DOHH2 (cell line): Measurements from ENCODE around the gene ARMC8.

Source experiments
- H3F3A ChIP-seq: fragments of 200-600 bp; sonication (generic), shearing (Covaris generic); 2 replicates; pipeline ENCODE4 v1.6.0; 2016; ENCODE audit warnings: antibody characterized with exemption, mild to moderate bottlenecking; ENCODE audit not compliant: control insufficient read depth, insufficient read depth
- H3K27ac ChIP-seq: fragments of 200-600 bp; sonication (generic); 2 replicates; pipeline ENCODE4 v1.5.1; 2014; ENCODE audit warnings: low read depth, mild to moderate bottlenecking, low read length, moderate library complexity
- H3K27me3 ChIP-seq: fragments of 200-600 bp; sonication (generic); 2 replicates; pipeline ENCODE4 v1.6.1; 2014; ENCODE audit warnings: mild to moderate bottlenecking, low read length, mixed read lengths; ENCODE audit not compliant: control insufficient read depth
- H3K36me3 ChIP-seq: fragments of 200-600 bp; sonication (generic); 2 replicates; pipeline ENCODE4 v1.6.1; 2014; ENCODE audit warnings: mild to moderate bottlenecking, low read length, moderate library complexity, mixed read lengths; ENCODE audit not compliant: control insufficient read depth
- H3K4me1 ChIP-seq: fragments of 200-600 bp; sonication (generic); 2 replicates; pipeline ENCODE4 v1.6.1; 2014; ENCODE audit warnings: mild to moderate bottlenecking, low read length, mixed read lengths; ENCODE audit not compliant: control insufficient read depth
- H3K4me2 ChIP-seq: fragments of 200-600 bp; sonication (generic); 2 replicates; pipeline ENCODE4 v1.6.0; 2014; ENCODE audit warnings: mild to moderate bottlenecking, low read length, moderate library complexity
- H3K4me3 ChIP-seq: fragments of 200-600 bp; sonication (generic); 2 replicates; pipeline ENCODE4 v1.5.1; 2014; ENCODE audit warnings: mild to moderate bottlenecking, low read length, mixed read lengths
- H3K79me2 ChIP-seq: fragments of 200-600 bp; sonication (generic); 2 replicates; pipeline ENCODE4 v1.6.1; 2014; ENCODE audit warnings: mild to moderate bottlenecking, low read length, mixed read lengths; ENCODE audit not compliant: control insufficient read depth
- H3K9me2 ChIP-seq: fragments of 200-600 bp; sonication (generic); replicated peaks from 2 replicates; pipeline ENCODE4 v1.6.1; 2014; ENCODE audit warnings: mild to moderate bottlenecking, low read length, mixed read lengths; ENCODE audit not compliant: control insufficient read depth
- H3K9me3 ChIP-seq: fragments of 200-600 bp; sonication (generic); 2 replicates; pipeline ENCODE4 v1.6.1; 2014; ENCODE audit warnings: antibody characterized with exemption, low read length, mixed read lengths; ENCODE audit not compliant: control insufficient read depth, insufficient read depth
- H4K20me1 ChIP-seq: fragments of 200-600 bp; sonication (generic); 2 replicates; pipeline ENCODE4 v1.6.0; 2014; ENCODE audit warnings: low read depth, mild to moderate bottlenecking, antibody characterized with exemption, low read length, moderate library complexity; ENCODE audit not compliant: control insufficient read depth, insufficient read depth
- CTCF ChIP-seq: fragments of 200-600 bp; sonication (generic); IDR thresholded peaks from one replicate; pipeline ENCODE4 v1.5.1; 2014; ENCODE audit warnings: antibody characterized with exemption, mild to moderate bottlenecking, low read depth, low read length; ENCODE audit not compliant: poor library complexity, severe bottlenecking
- EZH2phosphoT487 ChIP-seq: fragments of 200-600 bp; sonication (generic); IDR thresholded peaks from 2 replicates; pipeline ENCODE4 v1.6.1; 2017; ENCODE audit warnings: borderline replicate concordance, mild to moderate bottlenecking, antibody characterized with exemption, low read length, moderate library complexity, mixed read lengths

ARMC8 gene

GRCh38 chr3:138332472-138333073, 145.5 kb downstream of the ARMC8 start:
- Histone ChIP-seq H3K27ac (no peak overlapping the region), H3K79me2 (no peaks in the 10 kb centered on the region), H3K4me1 (peaks cover 15% of the 10 kb centered on the region), H3K4me3 (no peak overlapping the region), H3K9me3 (no peaks in the 10 kb centered on the region), H3K27me3 (peaks cover 30% of the 10 kb centered on the region), H3F3A (peaks cover 7% of the 10 kb centered on the region; the same call in 1 of the 2 replicates), H3K36me3 (no peaks in the 10 kb centered on the region), H4K20me1 (no peaks in the 10 kb centered on the region), H3K9me2 (no peaks in the 10 kb centered on the region), H3K4me2 (no peak overlapping the region)
- TF ChIP-seq CTCF, result peak; percentile 46
- no peak for TF ChIP-seq EZH2phosphoT487

GRCh38 chr3:138334608-138335007, 147.5 kb downstream of the ARMC8 start:
- H3K79me2 ChIP-seq, result no peaks in the 10 kb centered on the region
- peaks cover 4% of the 10 kb centered on the region for H3K4me1 ChIP-seq
- no peaks in the 10 kb centered on the region for H3K9me3 ChIP-seq
- H3F3A ChIP-seq, result peaks cover 7% of the 10 kb centered on the region; the same call in 1 of the 2 replicates
- H3K9me2 ChIP-seq, result no peaks in the 10 kb centered on the region
- no peak overlapping the region for H3K4me3 ChIP-seq
- H4K20me1 ChIP-seq, result no peaks in the 10 kb centered on the region
- no peak overlapping the region for H3K4me2 ChIP-seq
- H3K27ac ChIP-seq, result no peak overlapping the region
- no peak for TF ChIP-seq CTCF
- no peak for TF ChIP-seq EZH2phosphoT487
- H3K27me3 ChIP-seq, result peaks cover 33% of the 10 kb centered on the region
- no peaks in the 10 kb centered on the region for H3K36me3 ChIP-seq

GRCh38 chr3:138336454-138336999, 149.4 kb downstream of the ARMC8 start:
- Histone ChIP-seq H3K9me3 (no peaks in the 10 kb centered on the region), H3F3A (no peaks in the 10 kb centered on the region), H3K27ac (no peak overlapping the region), H3K27me3 (peaks cover 26% of the 10 kb centered on the region), H3K4me1 (no peaks in the 10 kb centered on the region), H3K36me3 (no peaks in the 10 kb centered on the region), H3K79me2 (no peaks in the 10 kb centered on the region), H3K4me3 (no peak overlapping the region), H3K4me2 (no peak overlapping the region), H4K20me1 (no peaks in the 10 kb centered on the region), H3K9me2 (no peaks in the 10 kb centered on the region)
- TF ChIP-seq EZH2phosphoT487 (no peak), CTCF (no peak)
